ENCODE measurements around the gene TBC1D22A. TPM values are rescaled to one million over a fixed set of nuclear protein-coding genes. Genes with fewer than 3 reads are reported as not detected.

The TBC1D22A gene
- total RNA-seq, 1 donor from 2014 or later: 10.6 TPM

GRCh38 chr22:47205554-47205953 lies 443.1 kb downstream of the TBC1D22A start:
- Histone ChIP-seq H3F3A (ENCODE audit: low read depth) (no peaks in the 10 kb centered on the region), H2AFZ (replicated peaks) (no peak overlapping the region), H3K9ac (no peak overlapping the region), H3K4me1 (no peaks in the 10 kb centered on the region), H3K79me2 (ENCODE audit: low read depth) (no peaks in the 10 kb centered on the region), H4K20me1 (ENCODE audit: low read depth) (no peaks in the 10 kb centered on the region), H3K36me3 (no peaks in the 10 kb centered on the region), H3K4me3 (no peak overlapping the region), H3K27me3 (no peaks in the 10 kb centered on the region), H3K9me3 (ENCODE audit: low read depth) (no peaks in the 10 kb centered on the region), H3K4me2 (no peak overlapping the region), H3K27ac (no peak overlapping the region)
- no peak for TF ChIP-seq EZH2phosphoT487 (IDR thresholded peaks at IDR 0.05)
- Mint-ChIP-seq H3K27me3 (ENCODE audit: insufficient read depth, low read depth) (peaks cover 4% of the 10 kb centered on the region), H3K36me3 (no peaks in the 10 kb centered on the region), H3K4me1 (no peaks in the 10 kb centered on the region), H3K27ac (no peak overlapping the region), H3K4me3 (no peak overlapping the region), H3K9me3 (no peaks in the 10 kb centered on the region)
- no peak for DNase-seq (ENCODE audit: low spot score)

- no peaks in the 10 kb centered on the region for H3K9me3 ChIP-seq (ENCODE audit: low read depth)
- no peak for DNase-seq (ENCODE audit: low spot score)
- H3K27ac Mint-ChIP-seq: no peak overlapping the region
Observed at GRCh38 chr22:47206164-47206563, 443.7 kb downstream of the TBC1D22A start.

GRCh38 chr22:47206666-47207218 lies 444.3 kb downstream of the TBC1D22A start:
- Histone ChIP-seq H3F3A (ENCODE audit: low read depth) (no peaks in the 10 kb centered on the region), H3K4me1 (no peaks in the 10 kb centered on the region), H3K27me3 (no peaks in the 10 kb centered on the region), H3K36me3 (no peaks in the 10 kb centered on the region), H3K27ac (no peak overlapping the region), H3K79me2 (ENCODE audit: low read depth) (no peaks in the 10 kb centered on the region), H4K20me1 (ENCODE audit: low read depth) (no peaks in the 10 kb centered on the region), H3K4me2 (no peak overlapping the region), H3K9ac (no peak overlapping the region), H3K9me3 (ENCODE audit: low read depth) (no peaks in the 10 kb centered on the region), H3K4me3 (no peak overlapping the region), H2AFZ (replicated peaks) (no peak overlapping the region)
- no peak for DNase-seq (ENCODE audit: low spot score)
- Mint-ChIP-seq H3K4me1 (no peaks in the 10 kb centered on the region), H3K27me3 (ENCODE audit: insufficient read depth, low read depth) (peaks cover 3% of the 10 kb centered on the region), H3K36me3 (no peaks in the 10 kb centered on the region), H3K4me3 (no peak overlapping the region), H3K9me3 (no peaks in the 10 kb centered on the region), H3K27ac (no peak overlapping the region)
- TF ChIP-seq CTCF (IDR thresholded peaks at IDR 0.05) (no peak), EZH2 (IDR thresholded peaks at IDR 0.05) (no peak), EZH2phosphoT487 (IDR thresholded peaks at IDR 0.05) (no peak)

More at GRCh38 chr22:47206164-47206563, 443.7 kb downstream of the TBC1D22A start:
- H3K27me3 Mint-ChIP-seq (ENCODE audit: insufficient read depth, low read depth): peaks cover 3% of the 10 kb centered on the region
- H3K27me3 ChIP-seq: no peaks in the 10 kb centered on the region
- H3K4me3 ChIP-seq: no peak overlapping the region
- H3K4me1 Mint-ChIP-seq: no peaks in the 10 kb centered on the region
- no peak overlapping the region for H3K27ac ChIP-seq
- H3K4me2 ChIP-seq: no peak overlapping the region
- H3K4me3 Mint-ChIP-seq: no peak overlapping the region
- H3F3A ChIP-seq (ENCODE audit: low read depth): no peaks in the 10 kb centered on the region
- H3K9me3 Mint-ChIP-seq: no peaks in the 10 kb centered on the region
- no peak overlapping the region for H2AFZ ChIP-seq (replicated peaks)
- no peaks in the 10 kb centered on the region for H3K4me1 ChIP-seq
- no peak overlapping the region for H3K9ac ChIP-seq
- TF ChIP-seq EZH2phosphoT487 (IDR thresholded peaks at IDR 0.05) (no peak), EZH2 (IDR thresholded peaks at IDR 0.05) (no peak), CTCF (IDR thresholded peaks at IDR 0.05) (no peak)
- H3K79me2 ChIP-seq (ENCODE audit: low read depth): no peaks in the 10 kb centered on the region
- no peaks in the 10 kb centered on the region for H4K20me1 ChIP-seq (ENCODE audit: low read depth)
- no peaks in the 10 kb centered on the region for H3K36me3 Mint-ChIP-seq
- no peaks in the 10 kb centered on the region for H3K36me3 ChIP-seq

GRCh38 chr22:47207387-47207786 lies 444.9 kb downstream of the TBC1D22A start:
- no peak overlapping the region for H3K4me3 ChIP-seq
- no peak overlapping the region for H3K4me2 ChIP-seq
- H4K20me1 ChIP-seq (ENCODE audit: low read depth): no peaks in the 10 kb centered on the region
- H3K9me3 ChIP-seq (ENCODE audit: low read depth): no peaks in the 10 kb centered on the region
- Mint-ChIP-seq H3K4me1 (no peaks in the 10 kb centered on the region), H3K27ac (no peak overlapping the region), H3K9me3 (peaks cover 2% of the 10 kb centered on the region), H3K4me3 (no peak overlapping the region), H3K36me3 (no peaks in the 10 kb centered on the region), H3K27me3 (ENCODE audit: insufficient read depth, low read depth) (peaks cover 3% of the 10 kb centered on the region)
- H3K79me2 ChIP-seq (ENCODE audit: low read depth): no peaks in the 10 kb centered on the region
- TF ChIP-seq CTCF (IDR thresholded peaks at IDR 0.05) (no peak), EZH2 (IDR thresholded peaks at IDR 0.05) (no peak), EZH2phosphoT487 (IDR thresholded peaks at IDR 0.05) (no peak)
- no peak for DNase-seq (ENCODE audit: low spot score)
- H2AFZ ChIP-seq (replicated peaks): no peak overlapping the region
- H3K27me3 ChIP-seq: no peaks in the 10 kb centered on the region
- H3K27ac ChIP-seq: no peak overlapping the region
- H3K9ac ChIP-seq: no peak overlapping the region
- H3F3A ChIP-seq (ENCODE audit: low read depth): no peaks in the 10 kb centered on the region
- H3K36me3 ChIP-seq: no peaks in the 10 kb centered on the region
- H3K4me1 ChIP-seq: no peaks in the 10 kb centered on the region

Data from neural progenitor cell (in vitro differentiated cells).